HG03558 (cell line): ENCODE data around the gene ADARB2.
"Not testable (repeated sequence)": the region's sequence is repeated elsewhere in the genome, so short reads cannot be mapped to it uniquely, and the experiment has no call there.

ENCODE experiments used
- ATAC-seq: cut with Tn5 transposase; IDR thresholded peaks from one replicate; pipeline ENCODE4 v1.9.1; 2021; ENCODE audit warnings: moderate number of reproducible peaks; ENCODE audit not compliant: unreplicated experiment; ENCODE audit errors: extremely low read depth

The ADARB2 gene

GRCh38 chr10:1404323-1405260, 332.7 kb downstream of the ADARB2 start:
- no peak for ATAC-seq

GRCh38 chr10:1403508-1404322, 333.6 kb downstream of the ADARB2 start:
- ATAC-seq, result no peak

GRCh38 chr10:1402816-1403507, 334.4 kb downstream of the ADARB2 start:
- no peak for ATAC-seq

- ATAC-seq, result no peak
Observed at GRCh38 chr10:1402016-1402770, 335.1 kb downstream of the ADARB2 start.

- ATAC-seq, result no peak
Observed at GRCh38 chr10:1401071-1401965, 336.0 kb downstream of the ADARB2 start.

GRCh38 chr10:1400101-1401070, 336.9 kb downstream of the ADARB2 start:
- ATAC-seq, result no peak

- ATAC-seq, result no peak
Observed at GRCh38 chr10:1399431-1400100, 337.8 kb downstream of the ADARB2 start.

GRCh38 chr10:1398626-1399410, 338.5 kb downstream of the ADARB2 start:
- no peak for ATAC-seq

- not testable (repeated sequence) for ATAC-seq
Observed at GRCh38 chr10:1398116-1398515, 339.2 kb downstream of the ADARB2 start.

GRCh38 chr10:1396297-1396635, 341.1 kb downstream of the ADARB2 start:
- ATAC-seq, result no peak

- ATAC-seq, result no peak
Observed at GRCh38 chr10:1395481-1396296, 341.6 kb downstream of the ADARB2 start.

GRCh38 chr10:1395025-1395480, 342.3 kb downstream of the ADARB2 start:
- no peak for ATAC-seq

GRCh38 chr10:1394155-1394912, 343.0 kb downstream of the ADARB2 start:
- no peak for ATAC-seq

- ATAC-seq, result no peak
Observed at GRCh38 chr10:1393481-1393880, 343.8 kb downstream of the ADARB2 start.

GRCh38 chr10:1392127-1392526, 345.2 kb downstream of the ADARB2 start:
- ATAC-seq, result no peak
